ENCODE data around the gene FRMD4A.
"Not testable (repeated sequence)": the region's sequence is repeated elsewhere in the genome, so short reads cannot be mapped to it uniquely, and the experiment has no call there.

FRMD4A gene

DNA sequence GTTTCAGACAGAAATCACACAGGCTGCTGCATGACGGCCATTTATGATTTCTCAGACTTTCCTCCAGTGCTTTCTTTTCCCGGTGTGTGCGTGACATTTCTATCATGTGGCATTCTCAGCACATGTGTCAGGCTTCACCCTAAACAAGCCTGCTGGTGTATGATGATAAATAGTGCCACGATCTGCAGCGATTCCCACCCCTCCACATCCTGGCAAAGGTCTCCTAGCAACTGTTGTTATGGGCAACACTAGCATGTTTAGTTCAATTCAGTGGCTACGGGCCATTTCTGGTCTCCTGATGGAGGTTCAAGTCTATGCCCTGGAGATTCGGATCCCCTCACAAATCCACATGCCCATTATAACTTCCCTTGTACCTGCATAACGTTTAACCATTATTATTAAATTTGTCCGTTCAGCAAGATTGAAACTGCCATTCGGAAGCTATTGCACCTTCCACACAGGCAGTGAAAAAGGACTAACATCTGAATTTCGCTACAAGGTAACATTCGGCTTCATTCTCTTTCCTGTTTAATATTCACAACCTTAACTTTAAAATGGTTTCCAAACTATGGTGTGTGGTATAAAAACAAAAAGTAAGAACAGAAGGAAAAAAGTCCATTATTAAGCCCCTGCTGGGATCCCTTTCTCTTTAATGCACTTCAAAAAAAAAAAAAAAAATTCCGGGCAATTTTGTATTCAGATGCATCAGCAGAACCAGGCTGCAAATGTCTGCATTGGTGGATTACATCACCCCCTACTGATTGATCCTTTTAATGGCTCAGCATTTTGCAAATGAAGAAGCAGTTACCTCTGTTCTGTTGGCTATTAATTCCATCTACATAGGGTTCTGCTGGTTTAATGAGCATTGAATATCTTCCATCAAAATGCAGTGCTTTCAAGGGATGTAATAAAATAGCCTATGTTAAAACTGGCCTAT lies 90.2 kb downstream of the FRMD4A start:
- DNase-seq (ENCODE audit: low read depth in 2 of 2), result no peak

DNA sequence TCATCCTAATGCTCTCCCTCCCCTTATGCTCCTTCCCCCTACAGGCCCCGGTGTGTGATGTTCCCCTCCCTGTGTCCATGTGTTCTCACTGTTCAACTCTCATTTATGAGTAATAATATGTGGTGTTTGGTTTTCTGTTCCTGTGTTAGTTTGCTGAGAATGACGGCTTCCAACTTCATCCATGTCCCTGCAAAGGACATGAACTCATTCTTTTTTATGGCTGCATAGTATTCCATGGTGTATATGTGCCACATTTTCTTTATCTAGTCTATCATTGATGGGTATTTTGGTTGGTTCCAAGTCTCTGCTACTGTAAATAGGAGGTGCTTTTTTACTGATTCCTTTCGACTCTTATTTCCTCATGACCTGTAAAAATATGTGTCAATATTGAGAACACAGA lies 92.1 kb downstream of the FRMD4A start:
- not testable (repeated sequence) for DNase-seq (ENCODE audit: low read depth in 2 of 2)

DNA sequence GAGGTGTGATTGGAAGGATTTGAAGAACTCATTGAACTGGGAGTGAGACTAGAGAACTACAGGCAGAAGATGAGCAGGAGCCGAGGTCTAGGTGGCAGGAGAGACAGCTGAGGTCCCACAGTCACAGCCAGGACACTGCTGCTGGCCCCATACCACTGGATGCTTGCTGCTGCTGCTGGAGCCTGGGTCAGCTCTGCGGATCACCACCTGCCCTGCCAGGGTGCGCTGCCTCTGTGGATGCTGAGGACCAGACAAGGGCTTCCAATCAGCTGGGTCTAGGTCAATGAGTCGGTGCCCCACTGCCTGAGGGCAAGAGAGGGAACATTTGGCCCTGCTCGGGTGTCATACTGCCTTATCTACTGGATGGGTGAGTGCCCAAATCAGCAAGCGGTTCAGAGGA lies 94.4 kb downstream of the FRMD4A start:
- DNase-seq (ENCODE audit: low read depth in 2 of 2), result no peak

DNA sequence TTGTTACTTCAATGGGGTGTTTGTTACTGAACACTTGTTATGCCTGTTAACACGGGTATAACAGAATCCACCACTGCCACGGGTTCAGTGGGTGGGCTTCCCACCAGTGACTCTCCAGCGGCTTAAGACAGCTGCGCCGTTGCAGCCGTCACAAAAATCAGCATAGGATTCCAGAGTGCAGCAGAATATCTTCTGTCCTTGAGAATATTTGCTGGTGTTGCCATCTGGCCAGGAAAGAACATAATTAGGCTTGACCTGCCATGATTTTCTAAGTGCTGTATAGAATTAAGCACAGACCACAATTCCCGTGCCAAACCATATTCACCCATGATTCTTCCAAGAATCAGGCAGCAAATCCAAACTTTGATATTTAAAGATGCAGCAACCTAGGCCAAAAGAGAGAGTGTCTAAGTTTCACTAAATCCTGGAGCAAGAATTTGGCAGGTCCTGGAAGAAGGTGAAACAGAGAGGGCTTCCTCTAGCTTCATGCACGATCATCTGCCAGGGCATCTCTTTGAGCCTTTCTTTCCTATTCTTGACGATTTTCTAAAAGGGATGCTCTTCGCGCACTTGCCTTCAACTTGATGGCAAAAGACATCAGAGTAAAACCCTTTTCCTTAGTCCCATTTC lies 95.0 kb downstream of the FRMD4A start:
- no peak for DNase-seq (ENCODE audit: low read depth in 2 of 2)

DNA sequence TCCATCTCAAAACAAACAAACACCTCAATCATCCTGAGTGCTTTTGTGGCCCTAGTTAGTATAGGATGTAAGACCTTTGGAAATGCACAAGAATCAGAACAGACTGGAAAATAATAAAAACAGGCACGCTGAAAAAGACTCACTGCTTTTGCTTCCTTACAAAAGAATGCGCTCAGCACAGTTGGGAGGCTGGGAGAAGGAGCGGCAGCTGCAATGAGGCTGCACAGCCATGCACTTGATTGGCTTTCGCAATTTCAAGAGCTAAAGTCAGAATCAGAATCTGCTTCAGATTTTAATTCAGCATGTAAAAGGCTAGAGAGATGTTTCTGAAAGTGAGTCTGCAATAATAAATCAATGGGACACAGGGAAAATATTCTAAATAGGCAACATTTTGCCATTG lies 97.2 kb downstream of the FRMD4A start:
- DNase-seq (ENCODE audit: low read depth in 2 of 2), result no peak

DNA sequence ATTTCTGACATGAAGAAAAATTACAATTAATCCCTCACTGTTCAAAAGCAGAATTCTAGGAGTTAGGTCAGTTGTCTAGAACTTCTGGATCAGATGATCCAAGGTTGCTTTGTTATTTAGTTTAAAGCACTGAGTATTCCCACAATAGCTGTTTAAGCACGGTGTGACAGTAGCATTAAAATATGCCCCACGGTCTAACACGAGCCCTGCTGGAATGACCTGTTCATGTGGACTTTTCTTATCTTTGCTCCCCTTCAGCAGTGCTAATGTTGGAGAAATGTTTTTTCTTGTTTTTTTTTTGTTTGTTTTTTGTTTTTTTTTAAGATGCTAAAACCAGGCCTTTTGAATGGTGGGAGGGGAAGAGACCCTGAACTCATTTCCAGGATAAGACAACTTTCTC lies 101.9 kb downstream of the FRMD4A start:
- not testable (repeated sequence) for DNase-seq (ENCODE audit: low read depth in 2 of 2)

DNA sequence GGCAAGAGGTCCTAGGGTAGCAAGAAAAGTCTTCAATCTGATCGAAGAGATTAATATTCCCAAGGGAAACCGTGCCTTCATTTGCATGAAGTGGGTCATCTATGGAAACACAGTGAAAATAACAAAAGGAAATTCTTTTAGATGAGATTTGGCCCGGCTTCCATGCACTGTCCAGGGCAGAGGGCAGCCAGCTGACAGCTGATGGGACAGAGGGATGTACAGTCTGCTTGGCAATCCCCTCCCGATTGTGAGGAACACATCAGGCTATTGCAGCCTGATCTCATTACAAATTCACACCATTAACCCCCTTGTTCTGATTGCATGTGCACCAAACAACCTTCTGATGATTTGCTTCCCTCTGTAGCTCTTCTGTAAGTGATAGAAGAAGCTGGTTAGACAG lies 105.3 kb downstream of the FRMD4A start:
- no peak for DNase-seq (ENCODE audit: low read depth in 2 of 2)

DNA sequence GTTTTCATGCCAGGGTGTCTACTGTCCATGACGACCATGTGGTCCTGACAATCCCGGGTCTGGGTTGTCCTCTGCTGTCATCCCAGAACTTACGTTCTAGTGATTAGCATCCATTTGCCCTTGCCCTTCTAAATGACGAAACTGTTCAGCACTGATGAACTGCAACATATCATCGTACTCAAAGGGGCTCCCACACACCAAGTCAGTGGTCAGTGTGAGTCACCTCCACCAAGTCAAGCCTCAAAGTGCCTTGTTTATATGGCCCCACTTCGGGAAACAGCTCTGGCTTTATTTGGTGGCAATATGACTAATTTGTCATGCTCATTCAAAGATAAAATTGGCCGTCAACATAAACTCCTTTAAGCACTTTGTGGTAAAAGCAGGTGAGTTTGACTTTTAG lies 110.7 kb downstream of the FRMD4A start:
- DNase-seq (ENCODE audit: low read depth in 2 of 2), result no peak

DNA sequence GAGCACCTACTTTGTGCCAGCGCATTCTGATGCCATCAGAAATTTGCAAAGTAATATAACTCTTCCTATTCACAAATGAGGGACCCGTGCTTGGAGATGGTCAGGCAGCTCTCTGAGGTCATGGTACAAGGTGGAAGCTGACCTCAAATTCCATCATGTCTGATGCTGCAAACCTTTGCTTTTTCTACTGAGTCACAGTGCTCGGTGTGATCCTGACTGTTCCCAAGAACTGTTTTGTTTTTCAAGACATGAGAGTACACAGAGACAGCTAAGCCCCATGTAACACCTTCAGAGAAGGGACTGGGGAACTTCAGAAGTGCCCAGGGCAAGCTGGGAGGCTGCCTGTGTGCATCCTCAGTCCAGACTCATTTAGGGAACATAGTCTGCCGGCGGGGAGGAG lies 111.3 kb downstream of the FRMD4A start:
- DNase-seq (ENCODE audit: low read depth in 2 of 2), result no peak

DNA sequence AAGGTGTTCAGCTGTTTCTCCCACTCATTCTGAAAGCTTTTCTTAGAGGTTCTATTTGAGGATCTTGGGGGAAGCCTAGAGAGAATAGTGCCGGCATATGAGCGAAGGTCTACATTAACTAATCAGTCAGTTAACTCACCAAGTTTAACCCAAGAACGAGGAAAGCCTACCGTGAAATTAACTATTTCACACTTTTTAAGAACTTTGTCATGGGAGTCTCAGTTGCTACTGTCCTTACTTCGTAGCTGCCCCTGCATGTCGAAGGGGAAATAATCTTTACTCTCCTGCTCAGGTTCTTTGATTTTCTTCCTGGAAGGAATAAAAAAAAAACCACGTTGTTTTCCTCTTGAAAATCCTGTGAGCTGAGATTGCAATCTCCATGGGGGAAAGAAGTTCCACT lies 115.1 kb downstream of the FRMD4A start:
- no peak for DNase-seq (ENCODE audit: low read depth in 2 of 2)

DNA sequence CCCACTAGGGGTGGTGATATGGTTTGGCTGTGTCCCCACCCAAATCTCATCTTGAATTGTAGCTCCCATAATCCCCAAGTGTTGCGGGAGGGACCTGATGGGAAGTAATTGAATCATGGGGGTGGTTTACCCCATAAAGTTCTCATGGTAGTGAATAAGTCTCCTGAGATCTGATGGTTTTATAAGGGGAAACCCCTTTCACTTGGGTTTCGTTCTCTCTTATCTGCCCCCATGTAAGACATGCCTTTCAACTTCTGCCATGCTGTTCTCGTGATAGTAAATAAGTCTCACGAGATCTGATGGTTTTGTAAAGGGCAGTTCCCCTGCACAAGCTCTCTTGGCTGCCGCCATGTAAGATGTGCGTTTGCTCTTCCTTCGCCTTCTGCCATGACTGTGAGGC lies 117.0 kb downstream of the FRMD4A start:
- not testable (repeated sequence) for DNase-seq (ENCODE audit: low read depth in 2 of 2)

DNA sequence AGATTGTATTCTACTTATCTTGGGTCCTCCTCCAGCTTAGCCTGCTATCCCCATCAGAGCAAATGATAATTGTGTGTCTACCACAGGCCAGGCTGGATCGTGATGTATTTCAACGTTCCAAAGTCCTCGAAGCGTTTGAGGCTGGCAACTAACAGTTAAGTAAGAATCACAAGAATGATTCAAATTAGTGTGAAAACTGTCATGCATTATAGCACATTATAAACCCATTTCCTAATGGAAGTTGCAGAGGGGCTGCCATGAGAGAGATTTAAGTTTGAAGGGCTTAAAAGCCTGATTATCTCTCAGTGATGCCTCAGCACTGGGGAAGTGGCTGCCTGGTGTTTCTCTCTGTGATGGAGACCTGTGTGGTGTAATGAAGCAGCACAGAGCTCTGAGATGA lies 119.1 kb downstream of the FRMD4A start:
- no peak for DNase-seq (ENCODE audit: low read depth in 2 of 2)

DNA sequence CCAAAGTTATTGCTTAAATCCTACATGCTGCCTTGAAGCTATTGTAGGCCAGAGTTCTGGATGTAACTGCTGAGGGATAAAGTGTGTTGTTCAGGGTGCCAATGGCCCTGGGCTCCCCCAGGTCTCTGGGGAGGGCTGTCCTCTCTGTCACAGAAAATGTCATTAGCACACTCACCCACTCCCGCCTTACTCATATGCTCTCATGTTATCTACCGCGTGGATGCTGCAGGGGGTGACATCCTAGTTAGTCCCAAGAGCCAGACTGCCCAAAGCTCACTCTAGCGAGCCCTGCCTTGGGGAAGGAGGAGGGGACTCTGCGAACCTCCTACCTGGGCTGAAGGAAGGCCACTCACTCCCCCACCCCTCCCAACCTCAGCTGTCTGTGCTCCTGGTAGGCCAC lies 122.5 kb downstream of the FRMD4A start:
- DNase-seq (ENCODE audit: low read depth in 2 of 2), result no peak

DNA sequence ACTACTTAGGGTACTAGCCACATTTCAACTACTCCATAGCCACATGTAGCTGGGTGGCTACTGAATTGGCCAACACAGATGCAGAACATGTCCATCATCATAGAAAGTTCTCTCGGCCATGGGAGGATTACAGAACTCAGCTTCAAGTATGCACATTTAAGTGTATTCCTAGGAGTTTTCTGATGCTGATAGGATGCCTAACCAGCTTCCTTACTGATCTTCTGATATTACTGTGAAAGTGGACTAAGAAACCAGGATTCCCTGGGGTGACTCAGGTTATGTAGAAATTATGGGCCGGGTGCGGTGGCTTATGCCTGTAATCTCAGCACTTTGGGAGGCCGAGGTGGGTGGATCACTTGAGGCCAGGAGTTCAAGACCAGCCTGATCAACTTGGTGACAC lies 125.5 kb downstream of the FRMD4A start:
- DNase-seq (ENCODE audit: low read depth in 2 of 2), result no peak

DNA sequence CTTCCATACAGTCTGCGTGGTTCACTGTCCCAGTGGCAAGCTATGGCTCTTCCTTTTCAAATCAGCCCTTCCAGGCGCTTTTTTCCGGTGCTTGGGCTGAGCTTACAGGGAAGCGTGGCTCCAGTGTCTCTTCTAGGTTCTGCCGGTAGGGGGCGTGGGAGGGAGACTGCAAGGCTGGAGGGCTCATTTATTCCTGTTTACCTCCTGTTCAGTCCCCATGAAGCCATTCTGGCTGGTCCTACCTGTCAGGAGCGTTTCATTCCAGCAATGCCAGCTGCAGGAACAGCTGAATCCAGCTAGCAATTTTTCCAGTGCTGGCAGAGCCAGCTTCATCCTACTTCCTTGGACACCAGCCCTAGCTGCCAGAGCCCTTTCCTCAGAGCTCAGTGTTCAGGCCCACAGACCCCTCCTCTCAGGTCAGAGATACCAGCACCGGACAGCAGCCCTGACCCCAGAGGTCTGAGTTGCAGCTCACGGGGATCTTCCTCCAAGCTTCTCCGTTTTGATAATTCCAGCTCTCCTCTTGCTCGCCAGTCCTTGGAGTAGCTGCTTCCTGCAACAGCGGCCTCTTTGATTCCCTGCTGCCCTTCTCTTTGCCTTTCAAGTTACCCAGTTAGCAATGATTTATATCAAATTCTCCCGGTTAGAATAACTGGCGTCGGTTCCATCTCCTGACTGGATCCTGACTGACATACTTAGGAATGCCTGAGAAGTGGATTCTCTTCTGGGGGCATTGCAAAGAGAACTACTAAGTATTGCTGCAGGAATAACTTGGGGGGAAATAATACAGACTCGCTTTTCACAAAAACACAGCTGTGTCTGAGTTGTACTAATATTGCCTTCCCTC lies 129.8 kb downstream of the FRMD4A start:
- DNase-seq (ENCODE audit: low read depth in 2 of 2), result no peak

DNA sequence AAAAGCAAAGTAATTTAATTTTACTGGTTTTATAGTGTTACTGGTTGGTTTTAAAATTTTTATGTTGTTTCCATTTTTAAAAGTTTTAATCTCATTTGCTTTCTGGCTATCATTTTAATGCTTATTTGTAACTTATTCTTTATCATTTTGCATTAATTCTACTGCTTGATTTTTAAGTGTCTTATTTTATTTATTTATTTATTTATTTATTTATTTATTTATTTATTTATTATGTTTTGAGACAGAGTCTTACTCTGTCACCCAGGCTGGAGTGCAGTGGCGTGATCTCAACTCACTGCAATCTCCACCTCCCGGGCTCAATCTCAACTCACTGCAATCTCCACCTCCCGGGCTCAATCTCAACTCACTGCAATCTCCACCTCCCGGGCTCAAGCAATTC lies 131.6 kb downstream of the FRMD4A start:
- not testable (repeated sequence) for DNase-seq (ENCODE audit: low read depth in 2 of 2)

DNA sequence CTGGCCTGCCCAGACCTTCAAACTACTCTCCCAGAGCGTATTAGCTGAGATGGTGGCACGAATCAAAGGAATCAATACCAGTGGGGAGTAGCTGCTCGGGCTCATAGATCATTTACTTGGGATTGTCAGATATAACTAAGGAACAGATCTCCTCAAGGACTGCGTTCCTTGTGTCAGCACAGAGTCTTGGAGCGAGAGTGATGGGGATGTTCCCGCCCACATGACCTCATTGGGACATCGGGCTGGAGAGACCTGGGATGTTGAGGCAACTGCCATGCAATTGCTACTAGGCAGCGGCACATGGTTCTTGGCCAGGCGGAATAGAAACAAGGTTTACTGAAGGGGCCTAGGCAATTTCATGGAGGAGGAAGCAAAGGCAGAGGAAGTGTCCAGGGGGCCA lies 132.6 kb downstream of the FRMD4A start:
- DNase-seq (ENCODE audit: low read depth in 2 of 2), result no peak

DNA sequence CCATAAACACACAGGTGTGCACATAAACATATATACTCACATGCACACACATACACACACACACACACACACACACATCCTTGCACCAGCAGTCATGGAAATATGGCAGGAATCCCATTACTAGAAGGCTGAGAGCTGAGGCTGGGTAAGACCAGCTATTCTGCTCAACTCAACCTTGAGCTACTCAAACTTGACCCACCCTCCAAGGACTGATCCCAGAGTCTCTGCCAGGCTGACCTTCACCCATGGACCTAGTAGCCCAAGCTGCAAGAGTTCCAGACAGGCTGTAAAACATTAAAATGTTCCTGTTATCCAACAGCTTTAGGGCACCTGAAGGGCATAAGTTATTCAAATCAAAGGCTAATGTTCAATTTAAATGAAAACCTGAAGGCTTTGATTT lies 134.6 kb downstream of the FRMD4A start:
- DNase-seq (ENCODE audit: low read depth in 2 of 2), result no peak

DNA sequence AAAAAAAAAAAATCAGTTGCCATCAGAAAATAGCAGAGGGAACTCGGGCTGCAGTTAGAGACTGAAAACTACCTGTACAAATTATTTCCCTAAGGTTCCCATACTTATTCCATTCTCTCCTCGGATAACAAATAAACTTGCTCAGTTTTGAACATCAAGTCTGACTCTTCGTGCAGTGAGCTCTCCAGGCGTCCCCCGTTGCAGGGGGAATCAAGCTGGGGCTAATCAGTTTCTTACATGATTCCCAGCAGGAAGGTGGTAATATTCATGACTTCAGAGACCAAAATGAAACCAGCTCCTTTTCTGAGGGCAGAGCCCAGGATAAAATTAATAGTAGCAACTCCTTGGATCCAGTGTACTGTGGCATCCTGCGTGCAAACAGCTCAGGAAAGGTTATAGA lies 135.3 kb downstream of the FRMD4A start:
- DNase-seq (ENCODE audit: low read depth in 2 of 2), result no peak

DNA sequence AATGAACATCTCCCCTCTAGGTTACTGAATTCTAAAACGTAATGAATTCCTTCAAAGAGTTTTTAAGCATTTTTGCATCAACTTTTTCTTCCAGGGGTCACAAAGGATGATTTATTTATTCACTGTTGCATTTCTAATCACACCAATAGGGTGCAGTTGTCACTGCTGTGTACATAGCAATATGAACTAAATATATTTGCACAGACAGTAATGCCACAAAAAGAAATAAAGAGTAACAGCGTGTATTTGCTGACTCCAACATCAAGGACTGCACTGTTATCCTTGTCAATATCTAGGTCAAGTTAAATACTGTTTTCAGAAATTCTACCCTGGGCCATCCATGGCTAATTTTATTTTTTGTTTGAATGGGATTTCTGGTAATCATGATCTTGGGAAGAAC lies 138.0 kb downstream of the FRMD4A start:
- DNase-seq (ENCODE audit: low read depth in 2 of 2), result no peak

DNA sequence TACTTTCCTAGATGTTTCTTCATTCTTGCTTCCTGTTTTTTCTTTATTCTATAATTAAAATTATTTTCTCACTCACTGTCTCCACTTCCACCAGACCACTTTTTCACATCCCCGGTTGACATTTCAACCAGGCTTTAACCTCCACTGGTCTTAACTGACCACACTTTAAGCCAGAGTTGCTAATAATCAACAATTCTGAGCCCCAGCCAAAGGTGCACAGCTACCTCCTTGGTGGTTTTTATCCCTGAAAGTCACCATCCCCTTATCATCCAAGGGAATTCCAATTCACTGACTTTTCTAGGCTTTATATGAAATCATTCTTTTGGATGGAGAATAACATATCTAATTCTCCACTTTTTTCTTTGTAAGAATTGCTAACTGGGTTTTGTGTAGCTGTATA lies 138.9 kb downstream of the FRMD4A start:
- no peak for DNase-seq (ENCODE audit: low read depth in 2 of 2)

DNA sequence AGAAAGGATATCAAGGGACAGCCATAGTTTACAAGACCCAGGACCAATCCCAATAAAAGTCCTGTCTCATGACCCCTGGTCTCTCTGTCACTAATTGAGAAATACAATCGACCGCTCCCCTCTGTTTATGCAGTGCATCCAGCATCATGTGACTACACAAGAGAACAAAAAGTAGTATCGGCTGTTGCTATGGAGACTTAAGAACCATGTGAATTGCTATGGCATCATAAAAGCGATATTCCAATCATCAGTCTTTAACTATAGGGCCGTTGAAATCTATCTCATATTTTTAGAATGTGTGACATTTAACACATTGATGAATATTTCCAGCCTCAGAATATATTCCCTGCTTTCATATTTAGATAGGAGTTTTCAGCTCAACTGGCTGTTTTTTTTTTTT lies 139.3 kb downstream of the FRMD4A start:
- DNase-seq (ENCODE audit: low read depth in 2 of 2), result no peak

All from stimulated activated CD4-positive, alpha-beta T cell treated with anti-CD3 and anti-CD28 coated beads, Interleukin-15, amount 100 ng/mL, for 48 hours (primary cell).